A549 (cell line): Measurements from ENCODE around the gene CD69. TPM values are rescaled to one million over a fixed set of nuclear protein-coding genes. Genes with fewer than 3 reads are reported as not detected.

Experiments used
- ATAC-seq, 2 experiments: fragments of 200-7000 bp in 1 of 2; fragments of >200 bp in 1 of 2; cut with Nextera tagmentation in 1 of 2; cut with Tn5 transposase in 1 of 2; 3 replicates each; pipeline versions ENCODE4 v1.8.0 to v1.9.1; 2018 to 2020; ENCODE audit warnings: mild to moderate bottlenecking in 1 of 2, moderate library complexity in 1 of 2
- CTCF ChIA-PET: fragments of 300-600 bp; sonication (Branson Sonifier 250); formaldehyde crosslinking; extraction: SDS; loops from one replicate; lab custom pipeline; 2021; ENCODE audit warnings: antibody characterized with exemption, inconsistent platforms; lab: Yijun Ruan, JAX
- POLR2A ChIA-PET: fragments of 350-600 bp; formaldehyde crosslinking; extraction: SDS; loops from one replicate; lab custom pipeline; 2021; ENCODE audit warnings: antibody characterized with exemption, inconsistent platforms; lab: Yijun Ruan, JAX
- DNase-seq, 2 experiments: peaks; one replicate each; pipeline versions ENCODE4 v3.0.0 to v3.0.0-alpha.2; 2011 to 2016; ENCODE audit warnings: low read depth in 1 of 2, low spot score in 1 of 2
- FAIRE-seq: peaks from 2 replicates; lab custom pipeline; 2011; peaks lifted over from hg19 to GRCh38; lab: Jason Lieb, UNC
- H3K27ac ChIP-seq, 2 experiments: fragments of >200 bp; sonication (Bioruptor Twin); formaldehyde crosslinking; 3 replicates each; pipeline ENCODE4 v1.5.1; 2016 to 2017
- H3K4me1 ChIP-seq: fragments of >200 bp; sonication (Bioruptor Twin); formaldehyde crosslinking; 3 replicates; pipeline ENCODE4 v1.6.1; 2016
- H3K4me2 ChIP-seq: fragments of >200 bp; sonication (Bioruptor Twin); formaldehyde crosslinking; 3 replicates; pipeline ENCODE4 v1.6.1; 2016
- H3K4me3 ChIP-seq: fragments of >200 bp; sonication (Bioruptor Twin); formaldehyde crosslinking; 3 replicates; pipeline ENCODE4 v1.5.1; 2016
- H3K9me3 ChIP-seq: fragments of >200 bp; sonication (Bioruptor Twin); formaldehyde crosslinking; 3 replicates; pipeline ENCODE4 v1.6.1; 2016
- CBX2 ChIP-seq: fragments of 200-600 bp; sonication (generic); IDR thresholded peaks from 2 replicates; pipeline ENCODE4 v1.6.1; 2016; ENCODE audit warnings: low read depth, mild to moderate bottlenecking, borderline replicate concordance
- CBX8 ChIP-seq: fragments of 200-600 bp; sonication (generic); IDR thresholded peaks from 2 replicates; pipeline ENCODE4 v1.6.1; 2016
- CEBPB ChIP-seq, 2 experiments: fragments of >200 bp in 1 of 2; sonication (Bioruptor Twin) in 1 of 2; formaldehyde crosslinking in 1 of 2; IDR thresholded peaks; 2 replicates each; pipeline ENCODE4 v1.6.1; 2012 to 2016
- CHD4 ChIP-seq: fragments of 200-600 bp; sonication (generic); IDR thresholded peaks from 2 replicates; pipeline ENCODE4 v1.6.1; 2016; ENCODE audit warnings: antibody characterized with exemption, mild to moderate bottlenecking, borderline replicate concordance
- CTCF ChIP-seq: fragments of >200 bp; sonication (Bioruptor Twin); formaldehyde crosslinking; IDR thresholded peaks from 3 replicates; pipeline ENCODE4 v1.5.1; 2016
- ELK1 ChIP-seq: fragments of 150-350 bp; IDR thresholded peaks from 2 replicates; pipeline ENCODE4 v1.6.1; 2014; ENCODE audit warnings: low read depth, mild to moderate bottlenecking, low read length
- ESRRA ChIP-seq: fragments of 150-350 bp; IDR thresholded peaks from 2 replicates; pipeline ENCODE4 v1.6.1; 2014; ENCODE audit warnings: mild to moderate bottlenecking, low read length, borderline replicate concordance
- FOSL2 ChIP-seq, 2 experiments: fragments of 450-650 bp in 1 of 2; fragments of >200 bp in 1 of 2; sonication (Bioruptor Twin) in 1 of 2; formaldehyde crosslinking; IDR thresholded peaks; 2 replicates each; pipeline versions ENCODE4 v1.5.0 to v1.6.1; 2016 to 2020; ENCODE audit warnings: mild to moderate bottlenecking in 1 of 2, moderate library complexity in 1 of 2
- HMGXB4 ChIP-seq: fragments of 250-450 bp; sonication (Bioruptor Pico); IDR thresholded peaks from 2 replicates; pipeline ENCODE4 v1.5.0; 2021; ENCODE audit warnings: mild to moderate bottlenecking, moderate library complexity, borderline replicate concordance
- HOXB5 ChIP-seq: fragments of 250-450 bp; sonication (Bioruptor Pico); IDR thresholded peaks from 2 replicates; pipeline ENCODE4 v1.5.0; 2020; ENCODE audit warnings: mild to moderate bottlenecking, moderate library complexity
- MAFK ChIP-seq: fragments of 450-650 bp; IDR thresholded peaks from 2 replicates; pipeline ENCODE4 v1.6.1; 2014; ENCODE audit not compliant: partially characterized antibody
- MAX ChIP-seq: IDR thresholded peaks from 2 replicates; pipeline ENCODE4 v1.6.1; 2012
- MAZ ChIP-seq: fragments of 150-350 bp; IDR thresholded peaks from 2 replicates; pipeline ENCODE4 v1.6.1; 2014; ENCODE audit warnings: antibody characterized with exemption, low read depth, low read length, borderline replicate concordance
- NFE2L2 ChIP-seq: fragments of 150-350 bp; conservative IDR thresholded peaks from 2 replicates; pipeline ENCODE4 v1.6.1; 2014; ENCODE audit warnings: low read length
- NR3C1 ChIP-seq: fragments of >200 bp; sonication (Bioruptor Twin); formaldehyde crosslinking; IDR thresholded peaks from 3 replicates; pipeline ENCODE4 v1.6.1; 2017
- PHF8 ChIP-seq: fragments of 200-600 bp; sonication (generic); IDR thresholded peaks from 2 replicates; pipeline ENCODE4 v1.6.1; 2016; ENCODE audit warnings: low read depth, mild to moderate bottlenecking, antibody characterized with exemption, moderate library complexity, borderline replicate concordance
- RAD21 ChIP-seq, 2 experiments: fragments of >200 bp in 1 of 2; sonication (Bioruptor Twin) in 1 of 2; formaldehyde crosslinking in 1 of 2; IDR thresholded peaks in 1 of 2; conservative IDR thresholded peaks in 1 of 2; 2 replicates in 1 of 2; 3 replicates in 1 of 2; pipeline ENCODE4 v1.6.1; 2012 to 2018; ENCODE audit warnings: inconsistent platforms in 1 of 2
- RARB ChIP-seq: fragments of 250-450 bp; sonication (Bioruptor Pico); IDR thresholded peaks from 2 replicates; pipeline ENCODE4 v1.8.0; 2021; ENCODE audit warnings: mild to moderate bottlenecking, moderate library complexity
- RCOR1 ChIP-seq: fragments of 150-350 bp; IDR thresholded peaks from 2 replicates; pipeline ENCODE4 v1.6.1; 2014; ENCODE audit warnings: antibody characterized with exemption, low read length, low read depth
- REST ChIP-seq: fragments of 200-600 bp; sonication (generic); IDR thresholded peaks from 2 replicates; pipeline ENCODE4 v1.6.1; 2016; ENCODE audit warnings: antibody characterized with exemption, mild to moderate bottlenecking, moderate library complexity
- TFCP2L1 ChIP-seq: fragments of 250-450 bp; sonication (Bioruptor Pico); IDR thresholded peaks from 2 replicates; pipeline ENCODE4 v1.5.0; 2021; ENCODE audit warnings: mild to moderate bottlenecking
- ZSCAN20 ChIP-seq: fragments of 250-450 bp; sonication (Bioruptor Pico); IDR thresholded peaks from 2 replicates; pipeline ENCODE4 v1.8.0; 2022; ENCODE audit warnings: mild to moderate bottlenecking, moderate library complexity
- WGBS: methylation state at CpG from one replicate; pipeline ENCODE4 v1.1.6; 2017; ENCODE audit errors: missing lambda C conversion rate; 5-methylcytosine and 5-hydroxymethylcytosine counted together
- polyA plus RNA-seq, 4 experiments: library from polyadenylated mRNA; depleted of rRNA in 3 of 4; stranded (reverse); fragments of >200 nt; fragmentation: RNase III in 1 of 4; extraction: RNeasy Plus Mini Kit Qiagen cat#74134 plus additional on column Dnase treatment in 1 of 4; gene quantifications; 2 replicates in 3 of 4; 3 replicates in 1 of 4; pipeline ENCODE4 v1.2.3, GENCODE V29; 2011 to 2017

The CD69 gene
- polyA plus RNA-seq, 2 of the 4 experiments (the other 2 are of a cell fraction), result not detected

- ChIA-PET CTCF (interaction anchor here (0.9 to 2.6 kb wide), 5 partner anchors 32 to 379 kb away, joined by 4 to 8 read pairs (median 4); no protein-coding TSS in a partner anchor), POLR2A (no interaction called here)
- FAIRE-seq (no peak), ATAC-seq (no peak), DNase-seq (no peak)
- 64% methylated on average over 3 of the region's 3 CpGs for WGBS
- H3K4me2 ChIP-seq, result no peak overlapping the region
- H3K9me3 ChIP-seq, result no peaks in the 10 kb centered on the region
- H3K4me1 ChIP-seq, result no peaks in the 10 kb centered on the region
- no peak overlapping the region for H3K4me3 ChIP-seq
- no peak overlapping the region for H3K27ac ChIP-seq
- TF ChIP-seq HMGXB4 (CRISPR knock-in tag) (no peak), HOXB5 (no peak), NFE2L2 (no peak), RCOR1 (no peak), ZSCAN20 (CRISPR knock-in tag) (no peak), ELK1 (no peak), REST (no peak), ESRRA (no peak), RARB (CRISPR knock-in tag) (no peak)
- TF ChIP-seq, all 56 proteins: peak for 0
Observed at GRCh38 chr12:9710584-9711375, 49.9 kb downstream of the CD69 start.

- no peak overlapping the region for H3K4me3 ChIP-seq
- H3K9me3 ChIP-seq, result no peaks in the 10 kb centered on the region; the same call in 2 of the 3 replicates
- no peaks in the 10 kb centered on the region for H3K4me1 ChIP-seq
- no peak for ATAC-seq
- no peak for TF ChIP-seq CHD4
- no peak for TF ChIP-seq RAD21 (conservative IDR thresholded peaks at IDR 0.05 in 1 of 2, IDR thresholded peaks at IDR 0.05 in 1 of 2)
- no peak for TF ChIP-seq MAFK
- no peak for TF ChIP-seq NR3C1
- no peak for TF ChIP-seq FOSL2 (IDR thresholded peaks at IDR 0.05)
- no peak for TF ChIP-seq FOSL2 (CRISPR knock-in tag; IDR thresholded peaks at IDR 0.05)
- no peak for TF ChIP-seq CEBPB (IDR thresholded peaks at IDR 0.05)
- TF ChIP-seq HOXB5, result no peak
- no peak for TF ChIP-seq TFCP2L1
- no peak for TF ChIP-seq ELK1
- TF ChIP-seq MAX, result no peak
- TF ChIP-seq ZSCAN20 (CRISPR knock-in tag), result no peak
- no peak for TF ChIP-seq CTCF
- TF ChIP-seq MAZ, result no peak
- no peak for TF ChIP-seq PHF8
- no peak for TF ChIP-seq NFE2L2
- no peak for TF ChIP-seq ESRRA
- no peak for TF ChIP-seq CBX2
- no peak for TF ChIP-seq CBX8
- TF ChIP-seq, all 56 proteins: peak for 0
- 82% methylated on average over 3 of the region's 3 CpGs for WGBS
- ChIA-PET CTCF (interaction anchor here (0.6 to 4.6 kb wide), 21 partner anchors 8 to 378 kb away, joined by 3 to 67 read pairs (median 5); partner anchors contain the start of gene CLEC2D), POLR2A (no interaction called here)
- no peak for FAIRE-seq
- no peak overlapping the region for H3K4me2 ChIP-seq
- H3K27ac ChIP-seq, result no peak overlapping the region
- DNase-seq, result no peak
Observed at GRCh38 chr12:9708853-9709252, 51.8 kb downstream of the CD69 start.
